Measurements from ENCODE around the gene KCNK4.

DNA sequence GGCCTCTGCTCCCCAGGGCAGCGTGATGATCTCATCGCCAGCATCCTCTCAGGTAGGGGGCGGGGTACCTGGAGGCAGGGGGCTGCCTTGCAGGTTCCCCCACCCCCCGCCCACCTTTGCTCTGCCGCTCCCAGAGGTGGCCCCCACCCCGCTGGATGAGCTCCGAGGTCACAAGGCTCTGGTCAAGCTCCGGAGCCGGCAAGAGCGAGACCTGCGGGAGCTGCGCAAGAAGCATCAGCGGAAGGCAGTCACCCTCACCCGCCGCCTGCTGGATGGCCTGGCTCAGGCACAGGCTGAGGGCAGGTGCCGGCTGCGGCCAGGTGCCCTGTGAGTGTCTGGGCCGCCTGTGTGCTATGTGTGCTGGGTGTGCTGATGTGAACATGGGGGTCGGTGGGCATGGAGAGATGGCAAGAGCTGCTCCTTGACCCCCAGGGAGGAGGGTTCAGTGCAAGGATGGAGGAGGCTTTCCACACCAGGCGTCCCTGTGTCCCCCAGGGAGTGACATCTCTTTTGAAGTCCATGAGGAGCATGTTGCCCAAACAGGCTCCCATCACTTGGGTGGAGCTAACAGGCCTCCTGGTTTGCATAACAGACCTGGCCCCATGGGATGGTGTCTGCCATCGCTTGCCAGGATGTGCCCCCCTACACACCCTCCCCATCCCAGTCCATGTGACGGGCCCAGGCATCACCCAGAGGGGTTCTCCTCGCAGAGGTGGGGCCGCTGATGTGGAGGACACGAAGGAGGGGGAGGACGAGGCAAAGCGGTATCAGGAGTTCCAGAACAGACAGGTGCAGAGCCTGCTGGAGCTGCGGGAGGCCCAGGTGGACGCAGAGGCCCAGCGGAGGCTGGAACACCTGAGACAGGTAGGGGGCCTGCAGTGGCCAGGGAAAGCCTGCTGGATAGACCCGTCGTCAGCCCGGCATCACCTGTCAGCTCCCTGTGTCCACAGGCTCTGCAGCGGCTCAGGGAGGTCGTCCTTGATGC is 25.6 kb upstream of the KCNK4 start:
- no peak for TF ChIP-seq TAF1 (IDR thresholded peaks at IDR 0.05; ENCODE audit: borderline replicate concordance, insufficient read depth, low read length)
- no peak for TF ChIP-seq SIN3A (IDR thresholded peaks at IDR 0.05; ENCODE audit: borderline replicate concordance, insufficient read depth, low read length)

Data from PFSK-1 (cell line).